VCaP (cell line): Measurements from ENCODE around the gene OTOG.

Source experiments
- H3K27ac ChIP-seq: fragments of 450-650 bp; 2 replicates; pipeline ENCODE4 v1.5.1; 2017
- CTCF ChIP-seq: fragments of 450-650 bp; conservative IDR thresholded peaks from 2 replicates; pipeline ENCODE4 v1.5.1; 2017; ENCODE audit warnings: mild to moderate bottlenecking, moderate library complexity

OTOG gene, protein sequence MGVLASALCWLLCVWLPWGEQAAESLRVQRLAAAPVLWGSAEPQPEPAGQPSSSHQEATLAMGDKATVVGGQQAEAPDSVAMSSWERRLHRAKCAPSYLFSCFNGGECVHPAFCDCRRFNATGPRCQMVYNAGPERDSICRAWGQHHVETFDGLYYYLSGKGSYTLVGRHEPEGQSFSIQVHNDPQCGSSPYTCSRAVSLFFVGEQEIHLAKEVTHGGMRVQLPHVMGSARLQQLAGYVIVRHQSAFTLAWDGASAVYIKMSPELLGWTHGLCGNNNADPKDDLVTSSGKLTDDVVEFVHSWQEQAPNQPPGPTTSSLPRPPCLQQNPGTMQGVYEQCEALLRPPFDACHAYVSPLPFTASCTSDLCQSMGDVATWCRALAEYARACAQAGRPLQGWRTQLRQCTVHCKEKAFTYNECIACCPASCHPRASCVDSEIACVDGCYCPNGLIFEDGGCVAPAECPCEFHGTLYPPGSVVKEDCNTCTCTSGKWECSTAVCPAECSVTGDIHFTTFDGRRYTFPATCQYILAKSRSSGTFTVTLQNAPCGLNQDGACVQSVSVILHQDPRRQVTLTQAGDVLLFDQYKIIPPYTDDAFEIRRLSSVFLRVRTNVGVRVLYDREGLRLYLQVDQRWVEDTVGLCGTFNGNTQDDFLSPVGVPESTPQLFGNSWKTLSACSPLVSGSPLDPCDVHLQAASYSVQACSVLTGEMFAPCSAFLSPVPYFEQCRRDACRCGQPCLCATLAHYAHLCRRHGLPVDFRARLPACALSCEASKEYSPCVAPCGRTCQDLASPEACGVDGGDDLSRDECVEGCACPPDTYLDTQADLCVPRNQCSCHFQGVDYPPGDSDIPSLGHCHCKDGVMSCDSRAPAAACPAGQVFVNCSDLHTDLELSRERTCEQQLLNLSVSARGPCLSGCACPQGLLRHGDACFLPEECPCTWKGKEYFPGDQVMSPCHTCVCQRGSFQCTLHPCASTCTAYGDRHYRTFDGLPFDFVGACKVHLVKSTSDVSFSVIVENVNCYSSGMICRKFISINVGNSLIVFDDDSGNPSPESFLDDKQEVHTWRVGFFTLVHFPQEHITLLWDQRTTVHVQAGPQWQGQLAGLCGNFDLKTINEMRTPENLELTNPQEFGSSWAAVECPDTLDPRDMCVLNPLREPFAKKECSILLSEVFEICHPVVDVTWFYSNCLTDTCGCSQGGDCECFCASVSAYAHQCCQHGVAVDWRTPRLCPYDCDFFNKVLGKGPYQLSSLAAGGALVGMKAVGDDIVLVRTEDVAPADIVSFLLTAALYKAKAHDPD (N-terminal part only)

DNA sequence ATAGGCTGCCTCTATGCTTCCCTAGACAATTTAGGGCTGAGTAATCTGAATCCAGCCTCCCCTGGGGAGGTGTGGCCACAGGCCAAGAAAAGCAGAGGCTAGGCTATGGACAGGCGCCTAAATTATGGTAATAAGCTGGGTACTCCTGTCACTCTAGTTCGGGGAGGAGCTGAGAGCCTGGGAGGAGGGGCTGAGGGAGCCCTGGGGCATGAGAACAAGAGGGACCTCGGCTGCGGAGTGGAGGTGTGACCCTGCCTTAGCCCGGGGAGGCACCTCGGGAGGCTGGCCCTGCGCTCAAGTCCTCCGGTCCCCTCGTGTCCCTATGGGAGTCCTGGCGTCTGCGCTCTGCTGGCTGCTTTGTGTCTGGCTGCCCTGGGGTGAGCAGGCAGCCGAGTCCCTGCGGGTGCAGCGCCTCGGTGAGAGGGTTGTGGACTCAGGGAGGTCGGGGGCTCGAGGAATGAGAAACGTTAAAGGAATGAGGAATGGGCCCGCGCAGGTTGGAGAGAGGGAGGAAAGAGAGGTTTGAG lies at the start of gene OTOG:
TSS of gene OTOG (plus strand) at position 209 of the 527 bp plus-strand sequence. CDS start at position 323, 114 bp downstream.
- TF ChIP-seq CTCF: no peak
- no peak within 1 kb of the TSS for H3K27ac ChIP-seq

GRCh38 chr11:17498058-17498457 lies 49.0 kb upstream of the OTOG start:
- H3K27ac ChIP-seq: no peak overlapping the region

DNA sequence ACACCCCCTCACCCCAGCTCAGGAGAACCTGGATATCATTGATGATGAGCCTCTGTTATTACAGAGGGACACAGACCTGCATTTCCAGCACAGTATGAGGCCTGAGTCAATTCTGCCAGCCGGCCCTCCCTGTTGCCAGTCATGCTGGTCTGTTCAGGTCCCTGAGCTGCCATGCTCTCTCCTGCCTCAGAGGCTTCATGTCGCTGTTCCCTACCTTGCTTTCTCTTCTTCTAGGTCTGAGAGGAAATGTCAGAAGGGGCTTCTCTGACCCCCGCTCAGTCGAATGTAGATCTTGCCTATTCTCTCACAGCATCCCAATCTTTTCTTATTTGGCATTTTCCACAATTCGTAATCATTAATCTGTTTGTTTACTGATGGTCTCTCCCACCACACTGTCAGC lies 48.6 kb upstream of the OTOG start:
- no peak overlapping the region for H3K27ac ChIP-seq
- TF ChIP-seq CTCF: no peak; the same call in 1 of the 2 replicates

More at GRCh38 chr11:17498058-17498457, 49.0 kb upstream of the OTOG start:
- no peak for TF ChIP-seq CTCF

DNA sequence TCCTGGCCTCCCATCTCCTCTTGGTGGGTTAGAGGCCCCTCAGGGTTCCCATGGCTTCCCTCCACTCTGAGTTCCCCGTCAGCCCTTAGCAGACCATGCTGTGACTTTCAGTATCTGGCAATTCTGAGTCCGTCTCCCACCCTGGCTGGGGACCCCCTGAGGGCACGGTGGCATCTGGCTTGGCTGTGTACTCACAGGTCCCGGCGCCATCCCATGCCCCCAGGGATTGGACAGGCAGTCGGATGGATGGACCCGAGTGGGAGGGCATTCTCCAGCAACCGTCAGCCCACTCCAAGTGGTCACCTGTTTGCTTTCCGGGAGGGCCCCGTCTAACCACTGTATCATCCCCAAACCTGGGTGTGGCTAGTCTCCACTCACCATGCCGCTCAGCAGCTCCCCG lies 46.4 kb upstream of the OTOG start:
- TF ChIP-seq CTCF: no peak
- no peak overlapping the region for H3K27ac ChIP-seq

GRCh38 chr11:17502630-17503029 lies 44.4 kb upstream of the OTOG start:
- H3K27ac ChIP-seq: no peak overlapping the region
- no peak for TF ChIP-seq CTCF

DNA sequence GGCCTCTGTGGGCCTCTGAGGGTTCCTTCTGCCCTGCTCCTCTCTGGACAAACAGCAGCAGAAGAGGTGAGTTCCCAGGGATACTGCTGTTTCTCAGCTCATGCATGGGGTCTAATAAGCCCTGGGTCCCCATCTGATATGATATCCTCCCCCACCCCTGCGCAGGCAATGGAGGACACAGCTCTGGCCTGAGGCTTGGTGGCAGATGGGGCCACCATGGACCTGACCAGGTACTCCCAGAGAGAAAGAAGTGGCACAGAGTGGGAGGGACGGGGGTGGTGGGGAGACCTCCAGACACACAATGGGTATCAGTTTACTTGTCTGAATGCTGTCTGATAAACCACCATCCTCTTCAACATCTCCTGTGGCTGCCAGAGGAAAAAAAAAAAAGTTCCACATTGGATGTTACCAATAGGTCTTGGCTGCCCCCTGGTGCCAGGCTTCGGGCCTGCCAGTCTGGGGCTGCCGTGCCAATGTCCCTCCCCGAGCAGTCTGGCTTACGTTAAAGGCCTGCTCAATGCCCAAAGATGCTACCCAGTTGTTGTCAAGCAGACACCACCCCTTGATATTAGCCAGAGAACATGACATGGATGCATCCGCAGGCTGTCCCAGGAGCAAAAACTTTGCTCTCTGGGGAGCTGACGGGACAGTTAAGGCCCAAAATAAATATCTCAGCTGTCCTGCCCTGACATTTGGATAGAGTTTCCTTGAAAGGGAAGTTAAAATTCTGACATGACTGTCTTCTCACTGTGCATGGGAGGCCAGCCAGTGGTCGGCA lies 42.5 kb upstream of the OTOG start:
- no peak overlapping the region for H3K27ac ChIP-seq
- TF ChIP-seq CTCF: peak; percentile 94
